MM.1S (cell line): ENCODE data around the gene MYH6.

Experiments used
- DNase-seq: peaks from one replicate; pipeline ENCODE4 v3.0.0-alpha.2; 2015
- H2AFZ ChIP-seq: fragments of 300-600 bp; sonication (generic); 2 replicates; pipeline ENCODE4 v1.6.0; 2016; ENCODE audit warnings: antibody characterized with exemption, low read length
- H3F3A ChIP-seq: fragments of 300-600 bp; sonication (generic); 2 replicates; pipeline ENCODE4 v1.6.1; 2016; ENCODE audit warnings: mild to moderate bottlenecking, antibody characterized with exemption, low read length, moderate library complexity, mixed read lengths; ENCODE audit not compliant: insufficient read depth
- H3K27ac ChIP-seq: fragments of 300-600 bp; sonication (generic); 2 replicates; pipeline ENCODE4 v1.5.1; 2016; ENCODE audit warnings: mild to moderate bottlenecking, low read length
- H3K27me3 ChIP-seq: fragments of 300-600 bp; sonication (generic); replicated peaks from 2 replicates; pipeline ENCODE4 v1.6.0; 2016; ENCODE audit warnings: low read length; ENCODE audit not compliant: insufficient read depth
- H3K36me3 ChIP-seq: fragments of 300-600 bp; sonication (generic); replicated peaks from 2 replicates; pipeline ENCODE4 v1.6.1; 2016; ENCODE audit warnings: mild to moderate bottlenecking, low read length, mixed read lengths; ENCODE audit not compliant: insufficient read depth
- H3K4me1 ChIP-seq: fragments of 300-600 bp; sonication (generic); 2 replicates; pipeline ENCODE4 v1.6.1; 2016; ENCODE audit warnings: low read length, mixed read lengths
- H3K4me2 ChIP-seq: fragments of 300-600 bp; sonication (generic); 2 replicates; pipeline ENCODE4 v1.6.0; 2016; ENCODE audit warnings: low read depth, low read length
- H3K4me3 ChIP-seq: fragments of 300-600 bp; sonication (generic); 2 replicates; pipeline ENCODE4 v1.5.1; 2016; ENCODE audit warnings: low read length, mixed read lengths
- H3K79me2 ChIP-seq: fragments of 300-600 bp; sonication (generic); 2 replicates; pipeline ENCODE4 v1.6.1; 2016; ENCODE audit warnings: mixed run types, low read length, mixed read lengths
- H3K9ac ChIP-seq: fragments of 300-600 bp; sonication (generic); 2 replicates; pipeline ENCODE4 v1.6.1; 2016; ENCODE audit warnings: low read length, mixed read lengths
- H3K9me2 ChIP-seq: fragments of 300-600 bp; sonication (generic); replicated peaks from 2 replicates; pipeline ENCODE4 v1.6.1; 2016; ENCODE audit warnings: mild to moderate bottlenecking, low read length, mixed read lengths; ENCODE audit not compliant: insufficient read depth
- H3K9me3 ChIP-seq: fragments of 300-600 bp; sonication (generic); replicated peaks from 2 replicates; pipeline ENCODE4 v1.6.1; 2016; ENCODE audit warnings: mild to moderate bottlenecking, low read length, mixed read lengths; ENCODE audit not compliant: insufficient read depth
- H4K20me1 ChIP-seq: fragments of 300-600 bp; sonication (generic); 2 replicates; pipeline ENCODE4 v1.6.1; 2016; ENCODE audit warnings: mild to moderate bottlenecking, low read length, moderate library complexity, mixed read lengths; ENCODE audit not compliant: insufficient read depth
- CTCF ChIP-seq: fragments of 300-600 bp; sonication (generic); IDR thresholded peaks from 2 replicates; pipeline ENCODE4 v1.5.1; 2016; ENCODE audit warnings: antibody characterized with exemption, low read length, mixed read lengths
- EZH2 ChIP-seq: fragments of 300-600 bp; sonication (generic); optimal IDR thresholded peaks from 2 replicates; pipeline ENCODE3; 2017; ENCODE audit warnings: low read depth, mild to moderate bottlenecking, antibody characterized with exemption, low read length, mixed read lengths
- EZH2phosphoT487 ChIP-seq: fragments of 300-600 bp; sonication (generic); IDR thresholded peaks from 2 replicates; pipeline ENCODE4 v1.6.1; 2018; ENCODE audit warnings: antibody characterized with exemption, low read length

Gene MYH6

DNA sequence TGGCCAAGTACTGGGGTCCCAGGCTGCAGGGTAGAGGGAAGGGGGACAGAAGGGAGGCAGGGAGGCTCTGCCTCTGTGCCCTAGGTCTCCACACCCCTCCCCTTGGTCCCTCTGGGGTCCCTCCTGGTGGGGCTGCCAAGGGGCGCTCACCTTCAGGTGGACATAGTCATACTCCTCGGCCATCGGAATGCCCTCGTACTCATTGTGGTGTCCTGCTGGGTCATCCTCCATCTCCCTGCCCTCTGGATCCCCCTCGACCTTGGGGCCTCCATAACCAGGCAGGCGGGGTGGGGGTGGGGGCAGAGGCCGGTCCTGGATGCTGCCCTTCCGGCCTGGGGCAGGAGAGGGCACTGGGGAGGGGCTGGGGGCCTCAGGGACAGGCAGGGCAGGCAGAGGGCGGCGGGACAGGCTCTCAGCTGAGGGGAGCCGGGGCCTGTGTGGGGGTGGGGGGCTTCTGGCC lies 48.9 kb downstream of the MYH6 start:
- no peaks in the 10 kb centered on the region for H3F3A ChIP-seq
- no peaks in the 10 kb centered on the region for H3K9me3 ChIP-seq
- no peak overlapping the region for H3K4me3 ChIP-seq
- no peak overlapping the region for H3K27ac ChIP-seq
- no peak for TF ChIP-seq EZH2
- no peak for TF ChIP-seq CTCF
- no peak for TF ChIP-seq EZH2phosphoT487
- no peaks in the 10 kb centered on the region for H3K36me3 ChIP-seq
- no peak overlapping the region for H3K9ac ChIP-seq
- H3K27me3 ChIP-seq = peaks cover 4% of the 10 kb centered on the region
- H3K4me1 ChIP-seq = no peaks in the 10 kb centered on the region
- no peak overlapping the region for H2AFZ ChIP-seq
- DNase-seq = no peak
- H3K79me2 ChIP-seq = no peaks in the 10 kb centered on the region
- no peaks in the 10 kb centered on the region for H3K9me2 ChIP-seq
- no peaks in the 10 kb centered on the region for H4K20me1 ChIP-seq
- H3K4me2 ChIP-seq = no peak overlapping the region

DNA sequence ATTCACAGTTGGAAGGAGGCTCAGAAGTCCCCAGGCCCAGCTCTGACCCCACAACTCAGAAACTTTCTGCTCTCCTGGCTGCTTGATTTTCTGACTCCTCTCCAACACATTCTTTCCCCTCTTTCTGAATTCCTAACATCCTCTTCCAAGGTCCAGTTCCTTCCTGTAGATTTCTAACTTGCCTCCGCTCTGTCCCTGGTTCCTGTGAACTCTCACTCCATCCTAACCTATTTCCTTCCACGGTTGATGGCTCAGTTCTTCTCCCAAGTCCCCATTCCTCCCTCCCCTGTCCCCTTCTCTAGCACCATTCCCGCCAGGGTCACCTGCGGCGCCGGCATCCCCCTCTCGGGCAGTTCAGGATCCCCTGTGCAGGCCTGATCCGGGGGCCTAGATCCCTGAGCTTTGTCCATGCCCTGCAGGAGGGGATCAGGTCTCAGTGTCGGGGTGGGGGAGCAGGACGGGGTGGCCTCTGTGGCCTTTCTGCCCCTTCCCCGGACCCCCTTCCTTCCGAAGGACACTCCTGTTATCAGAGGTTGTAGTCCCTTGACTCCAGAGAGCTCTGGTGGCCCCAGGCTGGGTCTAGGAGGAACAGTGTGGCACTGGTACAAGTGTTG lies 49.4 kb downstream of the MYH6 start:
- H3F3A ChIP-seq = no peaks in the 10 kb centered on the region
- no peak overlapping the region for H3K9ac ChIP-seq
- H3K79me2 ChIP-seq = no peaks in the 10 kb centered on the region
- no peak overlapping the region for H3K4me2 ChIP-seq
- H3K27me3 ChIP-seq = no peaks in the 10 kb centered on the region; the same call in 1 of the 2 replicates
- H2AFZ ChIP-seq = no peak overlapping the region
- H4K20me1 ChIP-seq = no peaks in the 10 kb centered on the region
- H3K4me3 ChIP-seq = no peak overlapping the region
- no peak for DNase-seq
- TF ChIP-seq EZH2 = no peak
- no peak for TF ChIP-seq EZH2phosphoT487
- TF ChIP-seq CTCF = no peak
- H3K4me1 ChIP-seq = no peaks in the 10 kb centered on the region
- H3K36me3 ChIP-seq = no peaks in the 10 kb centered on the region
- H3K9me2 ChIP-seq = no peaks in the 10 kb centered on the region
- H3K9me3 ChIP-seq = no peaks in the 10 kb centered on the region
- H3K27ac ChIP-seq = no peak overlapping the region

- H3K27ac ChIP-seq = no peak overlapping the region
- no peaks in the 10 kb centered on the region for H3K9me3 ChIP-seq
- H3K79me2 ChIP-seq = no peaks in the 10 kb centered on the region
- no peak overlapping the region for H3K4me2 ChIP-seq
- TF ChIP-seq EZH2 (no peak), EZH2phosphoT487 (no peak), CTCF (no peak)
- H2AFZ ChIP-seq = no peak overlapping the region
- no peaks in the 10 kb centered on the region; the same call in 1 of the 2 replicates for H3K27me3 ChIP-seq
- H4K20me1 ChIP-seq = no peaks in the 10 kb centered on the region
- H3K4me1 ChIP-seq = no peaks in the 10 kb centered on the region
- DNase-seq = no peak
- no peak overlapping the region for H3K4me3 ChIP-seq
- no peaks in the 10 kb centered on the region for H3K9me2 ChIP-seq
- no peaks in the 10 kb centered on the region for H3K36me3 ChIP-seq
- no peak overlapping the region for H3K9ac ChIP-seq
- no peaks in the 10 kb centered on the region for H3F3A ChIP-seq
Measured at GRCh38 chr14:23358042-23358441, 50.0 kb downstream of the MYH6 start.
